Measurements from ENCODE around the gene PCSK4. TPM values are rescaled to one million over a fixed set of nuclear protein-coding genes. Genes with fewer than 3 reads are reported as not detected.
"Not testable (repeated sequence)": the region's sequence is repeated elsewhere in the genome, so short reads cannot be mapped to it uniquely, and the experiment has no call there.

PCSK4 gene
- total RNA-seq, 4 donors from 2014 or later: 2.6 to 11.9 (median 7.5) TPM

DNA sequence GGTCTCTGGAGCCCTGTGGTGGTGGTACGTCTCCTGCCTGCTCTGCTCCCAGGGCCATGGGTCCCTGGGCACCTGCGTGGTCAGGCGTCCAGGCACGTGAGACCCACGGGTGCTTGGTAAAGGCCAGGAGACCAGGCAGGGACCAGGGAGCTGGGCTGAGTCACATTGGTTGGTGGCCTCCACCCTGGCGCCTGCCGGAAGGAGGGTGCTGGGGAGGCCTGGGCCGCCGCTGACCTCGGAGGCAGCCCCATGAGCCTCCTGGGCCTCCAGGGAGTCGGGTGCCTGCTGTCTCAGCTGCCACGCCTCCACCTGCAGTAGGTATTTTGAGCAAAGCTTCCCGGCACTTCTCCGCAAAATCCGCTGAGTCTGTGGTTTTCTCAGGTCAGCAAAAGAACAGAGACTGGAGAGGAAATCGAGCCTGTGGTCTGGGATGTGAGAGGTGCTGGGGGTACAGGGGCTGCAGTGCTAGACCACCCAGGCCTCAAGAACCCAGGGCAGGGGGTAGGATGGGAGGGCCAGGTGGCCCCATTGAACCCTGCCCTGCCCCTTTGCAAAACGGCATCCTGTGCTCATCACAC is 30.1 kb upstream of the PCSK4 start:
- H3K27me3 ChIP-seq: peaks cover 50% of the 10 kb centered on the region
- peaks cover 3 to 7% (median 6%) of the 10 kb centered on the region in 4 donors for H3K4me1 ChIP-seq
- no peak overlapping the region for H3K4me3 ChIP-seq
- in situ Hi-C loops (cut with MboI; ENCODE audit: low pct_ligation_motif_present in 1 of 4, low pct_unique_long_range_greater_than_20kb in 1 of 4, low sequenced_read_pairs in 3 of 4) (no loop called here), intact Hi-C loops (cut with DNase I; ENCODE audit: low total_unique reads) (no loop called here)
- TF ChIP-seq POLR2AphosphoS5 (IDR thresholded peaks at IDR 0.05) (no peak), POLR2A (IDR thresholded peaks at IDR 0.05) (no peak), EP300 (IDR thresholded peaks at IDR 0.05; ENCODE audit: low read depth) (no peak)
- TF ChIP-seq, protein P1, sequence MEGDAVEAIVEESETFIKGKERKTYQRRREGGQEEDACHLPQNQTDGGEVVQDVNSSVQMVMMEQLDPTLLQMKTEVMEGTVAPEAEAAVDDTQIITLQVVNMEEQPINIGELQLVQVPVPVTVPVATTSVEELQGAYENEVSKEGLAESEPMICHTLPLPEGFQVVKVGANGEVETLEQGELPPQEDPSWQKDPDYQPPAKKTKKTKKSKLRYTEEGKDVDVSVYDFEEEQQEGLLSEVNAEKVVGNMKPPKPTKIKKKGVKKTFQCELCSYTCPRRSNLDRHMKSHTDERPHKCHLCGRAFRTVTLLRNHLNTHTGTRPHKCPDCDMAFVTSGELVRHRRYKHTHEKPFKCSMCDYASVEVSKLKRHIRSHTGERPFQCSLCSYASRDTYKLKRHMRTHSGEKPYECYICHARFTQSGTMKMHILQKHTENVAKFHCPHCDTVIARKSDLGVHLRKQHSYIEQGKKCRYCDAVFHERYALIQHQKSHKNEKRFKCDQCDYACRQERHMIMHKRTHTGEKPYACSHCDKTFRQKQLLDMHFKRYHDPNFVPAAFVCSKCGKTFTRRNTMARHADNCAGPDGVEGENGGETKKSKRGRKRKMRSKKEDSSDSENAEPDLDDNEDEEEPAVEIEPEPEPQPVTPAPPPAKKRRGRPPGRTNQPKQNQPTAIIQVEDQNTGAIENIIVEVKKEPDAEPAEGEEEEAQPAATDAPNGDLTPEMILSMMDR (IDR thresholded peaks at IDR 0.05): no peak
- no peaks in the 10 kb centered on the region for H3K9me3 ChIP-seq
- no peak overlapping the region for H3K27ac ChIP-seq
- no peaks in the 10 kb centered on the region for H3K36me3 ChIP-seq
- no peak for DNase-seq
- WGBS, 2 donors (ENCODE audit: low coverage in 1 of 2): 33 to 71% methylated on average over 1 to 17 of the region's 17 CpGs

DNA sequence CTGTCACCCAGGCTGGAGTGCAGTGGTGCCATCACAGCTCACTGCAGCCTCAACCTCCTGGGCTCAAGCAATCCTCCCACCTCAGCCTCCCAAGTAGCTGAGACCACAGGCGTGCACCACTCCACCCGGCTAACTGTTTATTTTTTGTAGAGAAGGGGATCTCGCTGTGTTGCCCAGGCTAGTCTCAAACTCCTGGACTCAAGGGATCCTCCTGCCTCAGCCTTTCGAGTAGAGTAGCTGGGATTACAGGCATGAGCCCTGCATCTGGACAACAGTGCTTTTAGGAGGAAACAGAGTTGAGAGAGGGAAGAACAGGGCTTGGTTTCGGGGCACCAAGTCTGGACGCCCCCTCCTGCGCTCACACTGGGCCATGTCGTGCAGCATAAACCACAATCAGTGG is 29.7 kb upstream of the PCSK4 start:
- H3K27ac ChIP-seq; H3K4me3 ChIP-seq; in situ Hi-C loops (cut with MboI; ENCODE audit: low pct_ligation_motif_present in 1 of 4, low pct_unique_long_range_greater_than_20kb in 1 of 4, low sequenced_read_pairs in 3 of 4); H3K9me3 ChIP-seq; intact Hi-C loops (cut with DNase I; ENCODE audit: low total_unique reads); H3K4me1 ChIP-seq; DNase-seq; H3K36me3 ChIP-seq: not testable (repeated sequence)
- H3K27me3 ChIP-seq: peaks cover 49% of the 10 kb centered on the region
- WGBS, 2 donors (ENCODE audit: low coverage in 1 of 2): 84% methylated on average over 8 of the region's 8 CpGs; no CpG with 5 or more reads in 1 of the 2 donors

DNA sequence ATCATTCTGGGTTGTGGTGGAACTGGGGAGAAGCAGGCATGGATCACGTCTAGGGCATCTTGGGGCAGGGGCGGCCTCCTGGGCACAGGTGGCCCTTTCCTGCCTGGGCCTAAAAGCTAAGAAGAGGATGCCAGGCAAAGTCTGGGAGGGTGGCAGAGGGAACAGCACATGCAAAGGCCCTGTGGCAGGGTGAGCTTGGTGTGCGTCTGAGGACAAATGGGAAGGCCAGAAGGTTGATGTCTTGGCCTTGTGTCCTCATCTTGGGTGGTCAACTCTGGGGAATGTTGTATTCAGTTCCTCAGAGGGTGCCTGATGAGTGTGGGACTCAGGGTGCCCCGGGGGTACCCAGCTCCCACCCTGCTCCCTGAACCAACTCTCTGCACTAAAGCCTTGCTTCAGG is 28.3 kb upstream of the PCSK4 start:
- Histone ChIP-seq H3K36me3 (no peaks in the 10 kb centered on the region), H3K27me3 (peaks cover 46% of the 10 kb centered on the region), H3K4me3 (no peak overlapping the region), H3K9me3 (no peaks in the 10 kb centered on the region), H3K27ac (no peak overlapping the region), H3K4me1 (peaks cover 4 to 7% (median 6%) of the 10 kb centered on the region in 4 donors)
- DNase-seq: no peak
- in situ Hi-C loops (cut with MboI; ENCODE audit: low pct_ligation_motif_present in 1 of 4, low pct_unique_long_range_greater_than_20kb in 1 of 4, low sequenced_read_pairs in 3 of 4): no loop called here
- WGBS, 2 donors (ENCODE audit: low coverage in 1 of 2): 70 to 80% methylated on average over 1 to 4 of the region's 4 CpGs
- intact Hi-C loops (cut with DNase I; ENCODE audit: low total_unique reads): no loop called here
- TF ChIP-seq POLR2A (IDR thresholded peaks at IDR 0.05) (no peak), POLR2AphosphoS5 (IDR thresholded peaks at IDR 0.05) (no peak), EP300 (IDR thresholded peaks at IDR 0.05; ENCODE audit: low read depth) (no peak)
- TF ChIP-seq, protein P1 (IDR thresholded peaks at IDR 0.05): no peak

DNA sequence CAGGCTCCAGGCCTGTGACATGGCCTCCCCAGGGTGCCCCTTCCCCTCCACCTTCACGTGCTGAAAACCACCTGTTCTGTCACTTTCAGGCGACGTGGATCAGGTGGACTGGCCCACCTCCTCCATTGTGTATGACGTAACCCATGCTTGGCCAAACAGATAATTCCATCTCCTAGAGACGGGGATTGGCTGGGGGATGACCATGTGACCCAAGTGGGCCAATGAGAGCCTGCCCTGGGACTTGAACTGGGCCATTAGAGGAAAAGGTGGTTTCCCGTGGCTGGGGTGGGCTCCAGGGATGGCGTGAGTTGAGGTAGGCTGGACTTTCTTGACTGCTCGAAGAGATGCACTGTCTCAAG is 26.2 kb upstream of the PCSK4 start:
- no peak for TF ChIP-seq EP300 (IDR thresholded peaks at IDR 0.05; ENCODE audit: low read depth)
- Histone ChIP-seq H3K36me3 (no peaks in the 10 kb centered on the region), H3K4me1 (peaks cover 0 to 18% (median 12%) of the 10 kb centered on the region in 4 donors), H3K27ac (no peak overlapping the region), H3K9me3 (no peaks in the 10 kb centered on the region), H3K4me3 (no peak overlapping the region), H3K27me3 (peaks cover 45% of the 10 kb centered on the region)
- DNase-seq: no peak
- 69% methylated on average over 3 to 8 of the region's 8 CpGs for WGBS, 2 donors (ENCODE audit: low coverage in 1 of 2)
- in situ Hi-C loops (cut with MboI; ENCODE audit: low pct_ligation_motif_present in 1 of 4, low pct_unique_long_range_greater_than_20kb in 1 of 4, low sequenced_read_pairs in 3 of 4) (no loop called here), intact Hi-C loops (cut with DNase I; ENCODE audit: low total_unique reads) (no loop called here)

DNA sequence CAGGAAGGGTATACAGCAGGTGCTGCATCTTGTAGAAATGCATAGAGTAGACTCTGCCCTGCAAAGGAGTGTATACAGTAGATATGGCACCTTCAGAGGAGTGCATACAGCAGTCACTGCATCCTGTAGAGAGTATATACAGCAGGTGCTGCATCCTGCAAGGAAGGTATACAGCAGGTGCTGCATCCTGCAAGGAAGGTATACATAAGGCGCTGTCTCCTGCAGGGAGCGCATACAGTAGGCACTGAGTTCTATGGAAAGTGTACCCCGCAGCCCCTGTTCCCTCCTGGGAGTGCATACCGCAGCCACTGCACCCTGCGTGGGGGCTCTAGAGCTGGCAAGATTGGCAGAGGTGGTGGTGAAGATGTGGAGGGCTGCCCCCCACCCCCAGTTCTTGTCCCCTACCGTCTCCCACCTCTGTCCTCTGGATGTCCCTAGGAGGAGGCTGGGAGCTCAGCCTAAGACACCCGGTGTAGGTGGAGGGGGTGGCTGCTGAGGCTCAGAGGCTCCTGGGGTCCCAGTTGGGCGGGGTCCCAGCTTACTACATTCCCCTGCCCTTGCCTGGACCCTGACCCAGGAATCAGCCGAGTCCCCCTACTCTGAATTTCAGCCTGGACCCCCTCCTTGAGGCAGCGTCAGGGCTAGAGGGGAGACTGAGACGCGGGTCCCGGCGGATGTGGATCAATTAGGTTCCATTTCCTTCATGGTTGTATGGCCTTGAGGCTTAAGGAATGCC is 25.0 kb upstream of the PCSK4 start:
- H3K9me3 ChIP-seq: no peaks in the 10 kb centered on the region
- no peaks in the 10 kb centered on the region for H3K36me3 ChIP-seq
- peaks cover 52% of the 10 kb centered on the region for H3K27me3 ChIP-seq
- no peak overlapping the region for H3K27ac ChIP-seq
- no peak for TF ChIP-seq POLR2AphosphoS5 (IDR thresholded peaks at IDR 0.05)
- no peak for TF ChIP-seq POLR2A (IDR thresholded peaks at IDR 0.05)
- TF ChIP-seq, protein P1 (IDR thresholded peaks at IDR 0.05): no peak
- no peak for TF ChIP-seq EP300 (IDR thresholded peaks at IDR 0.05; ENCODE audit: low read depth)
- no peak overlapping the region for H3K4me3 ChIP-seq
- peaks cover 0 to 18% (median 11%) of the 10 kb centered on the region in 4 donors for H3K4me1 ChIP-seq
- DNase-seq: no peak
- in situ Hi-C loops (cut with MboI; ENCODE audit: low pct_ligation_motif_present in 1 of 4, low pct_unique_long_range_greater_than_20kb in 1 of 4, low sequenced_read_pairs in 3 of 4) (no loop called here), intact Hi-C loops (cut with DNase I; ENCODE audit: low total_unique reads) (no loop called here)
- WGBS, 2 donors (ENCODE audit: low coverage in 1 of 2): 76% methylated on average over 14 of the region's 14 CpGs; no CpG with 5 or more reads in 1 of the 2 donors

All from transverse colon (tissue), 4 donors.